Left lung (tissue), 10 donors: ENCODE measurements around the gene FTO. TPM values are rescaled to one million over a fixed set of nuclear protein-coding genes. Genes with fewer than 3 reads are reported as not detected.

Experiments
- ATAC-seq: fragments of 200-7000 bp; cut with Tn5 transposase; one replicate; pipeline ENCODE4 v1.9.1; 2020; ENCODE audit warnings: moderate library complexity
- DNase-seq, 4 donors: peaks; one replicate each; pipeline ENCODE4 v3.0.0-alpha.2; 2013 to 2020
- H3K27ac ChIP-seq, 2 donors: fragments of 200-600 bp; sonication (generic) in 1 of 2; one replicate each; pipeline versions ENCODE4 v1.5.0 to v1.8.0; 2020 to 2021
- H3K27me3 ChIP-seq, 2 donors: fragments of 200-600 bp; sonication (generic) in 1 of 2; one replicate each; pipeline versions ENCODE4 v1.5.0 to v1.8.0; 2020 to 2021
- H3K36me3 ChIP-seq, 2 donors: fragments of 200-600 bp; sonication (generic) in 1 of 2; one replicate each; pipeline versions ENCODE4 v1.5.0 to v1.8.0; 2020 to 2021
- H3K4me1 ChIP-seq, 2 donors: fragments of 200-600 bp; one replicate each; pipeline ENCODE4 v1.8.0; 2021
- H3K4me3 ChIP-seq, 2 donors: fragments of 200-600 bp; sonication (generic) in 1 of 2; one replicate each; pipeline versions ENCODE4 v1.5.0 to v1.8.0; 2020 to 2021; ENCODE audit warnings: mild to moderate bottlenecking in 1 of 2
- H3K9me3 ChIP-seq, 2 donors: fragments of 200-600 bp; sonication (generic) in 1 of 2; one replicate each; pipeline versions ENCODE4 v1.5.0 to v1.8.0; 2020 to 2021
- intact Hi-C, 2 donors: fragments of 100-400 bp; cut with DNase I; formaldehyde crosslinking; loops; one replicate each; pipeline versions ENCODE4 v1.11.2 to v1.14.2; 2022
- polyA plus RNA-seq, 6 donors: library from polyadenylated mRNA; unstranded; fragments of 120-200 nt; gene quantifications; one replicate each; pipeline ENCODE4 v1.2.1, GENCODE V29; 2013; ENCODE audit not compliant: insufficient read length in 6 of 6
- total RNA-seq, 2 donors: library from RNA; stranded (reverse); fragmentation: NEBNext Ultra II Directional; extraction: Animal tissue kit (Norgen Biotek cat#: 25700); gene quantifications; one replicate each; pipeline ENCODE4 v1.2.1, GENCODE V29; 2021
- TF ChIP-seq, protein P1 (sequence below), 2 donors: fragments of 200-600 bp; sonication (generic) in 1 of 2; IDR thresholded peaks; one replicate each; pipeline versions ENCODE4 v1.5.0 to v1.8.0; 2021; ENCODE audit warnings: antibody characterized with exemption in 2 of 2
- donor health status: DM: no; HTN: yes; CAD: no.
- donor health status: DM: no; HTN: no; CAD: no.

Gene FTO
- total and polyA plus RNA-seq, 8 donors = 69.0 to 99.6 (median 90.7) TPM

DNA sequence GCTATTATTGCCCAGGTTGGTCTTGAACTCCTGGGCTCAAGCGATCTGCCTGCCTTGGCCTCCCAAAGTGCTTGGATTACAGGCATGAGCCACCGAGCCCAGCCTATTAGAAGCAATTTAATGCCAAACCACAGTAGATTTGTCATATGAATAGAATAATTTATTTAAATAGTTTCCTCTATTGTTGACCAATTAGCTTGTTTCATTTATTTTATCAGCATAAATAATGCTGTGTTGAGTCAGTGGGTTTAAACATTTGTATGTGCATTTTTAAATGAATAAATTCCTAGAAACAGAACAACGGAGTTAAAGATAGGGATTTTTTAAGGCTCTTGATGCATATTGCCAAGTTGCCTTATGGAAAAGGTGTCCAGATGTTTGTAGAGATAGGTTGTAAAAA, 26.7 kb downstream of the FTO start:
- H3K27me3 ChIP-seq = no peaks in the 10 kb centered on the region
- no peak for ATAC-seq
- no peak overlapping the region for H3K27ac ChIP-seq
- DNase-seq = no peak
- H3K4me3 ChIP-seq = no peak overlapping the region
- intact Hi-C loops = no loop called here
- TF ChIP-seq, protein P1, sequence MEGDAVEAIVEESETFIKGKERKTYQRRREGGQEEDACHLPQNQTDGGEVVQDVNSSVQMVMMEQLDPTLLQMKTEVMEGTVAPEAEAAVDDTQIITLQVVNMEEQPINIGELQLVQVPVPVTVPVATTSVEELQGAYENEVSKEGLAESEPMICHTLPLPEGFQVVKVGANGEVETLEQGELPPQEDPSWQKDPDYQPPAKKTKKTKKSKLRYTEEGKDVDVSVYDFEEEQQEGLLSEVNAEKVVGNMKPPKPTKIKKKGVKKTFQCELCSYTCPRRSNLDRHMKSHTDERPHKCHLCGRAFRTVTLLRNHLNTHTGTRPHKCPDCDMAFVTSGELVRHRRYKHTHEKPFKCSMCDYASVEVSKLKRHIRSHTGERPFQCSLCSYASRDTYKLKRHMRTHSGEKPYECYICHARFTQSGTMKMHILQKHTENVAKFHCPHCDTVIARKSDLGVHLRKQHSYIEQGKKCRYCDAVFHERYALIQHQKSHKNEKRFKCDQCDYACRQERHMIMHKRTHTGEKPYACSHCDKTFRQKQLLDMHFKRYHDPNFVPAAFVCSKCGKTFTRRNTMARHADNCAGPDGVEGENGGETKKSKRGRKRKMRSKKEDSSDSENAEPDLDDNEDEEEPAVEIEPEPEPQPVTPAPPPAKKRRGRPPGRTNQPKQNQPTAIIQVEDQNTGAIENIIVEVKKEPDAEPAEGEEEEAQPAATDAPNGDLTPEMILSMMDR (IDR thresholded peaks at IDR 0.05) = no peak
- no peaks in the 10 kb centered on the region for H3K9me3 ChIP-seq
- H3K36me3 ChIP-seq = no peaks in the 10 kb centered on the region
- H3K4me1 ChIP-seq = peaks cover 0 to 12% of the 10 kb centered on the region in 2 donors

DNA sequence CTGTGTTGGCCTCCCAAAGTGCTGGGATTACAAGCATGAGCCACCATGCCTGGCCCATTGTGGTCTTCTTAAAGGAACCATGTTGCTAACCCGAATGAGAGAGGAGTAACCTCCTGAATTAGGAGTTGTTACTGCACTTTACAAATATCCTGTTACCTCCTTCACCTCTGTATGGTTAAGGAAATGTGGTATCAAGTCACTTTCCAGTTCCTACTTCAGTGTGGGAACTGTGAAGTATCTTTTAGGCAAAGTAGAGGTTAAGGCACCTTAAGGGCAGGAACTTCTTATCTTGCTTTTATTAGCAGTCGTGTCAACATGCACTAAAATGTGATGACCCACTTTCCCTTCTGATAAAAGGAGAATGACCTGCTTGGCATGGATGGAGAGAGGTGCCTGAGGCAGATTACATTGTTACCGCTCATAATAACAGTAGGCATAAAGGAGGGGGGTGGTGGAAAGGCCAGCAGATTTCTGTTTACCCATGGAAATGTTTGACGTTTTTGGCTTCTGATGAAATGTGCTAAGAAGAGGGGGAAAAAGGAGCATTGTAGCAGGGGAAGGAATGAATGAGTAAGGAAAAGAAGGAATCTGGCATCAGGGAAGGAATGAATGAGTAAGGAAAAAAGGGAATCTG, 28.5 kb downstream of the FTO start:
- Histone ChIP-seq H3K27ac (no peak overlapping the region), H3K27me3 (no peaks in the 10 kb centered on the region), H3K4me3 (no peak overlapping the region), H3K36me3 (no peaks in the 10 kb centered on the region), H3K4me1 (peaks cover 0 to 12% of the 10 kb centered on the region in 2 donors), H3K9me3 (no peaks in the 10 kb centered on the region)
- peak; percentile 82 for ATAC-seq
- TF ChIP-seq, protein P1 (IDR thresholded peaks at IDR 0.05) = no peak
- DNase-seq = no peak
- intact Hi-C loops = no loop called here

DNA sequence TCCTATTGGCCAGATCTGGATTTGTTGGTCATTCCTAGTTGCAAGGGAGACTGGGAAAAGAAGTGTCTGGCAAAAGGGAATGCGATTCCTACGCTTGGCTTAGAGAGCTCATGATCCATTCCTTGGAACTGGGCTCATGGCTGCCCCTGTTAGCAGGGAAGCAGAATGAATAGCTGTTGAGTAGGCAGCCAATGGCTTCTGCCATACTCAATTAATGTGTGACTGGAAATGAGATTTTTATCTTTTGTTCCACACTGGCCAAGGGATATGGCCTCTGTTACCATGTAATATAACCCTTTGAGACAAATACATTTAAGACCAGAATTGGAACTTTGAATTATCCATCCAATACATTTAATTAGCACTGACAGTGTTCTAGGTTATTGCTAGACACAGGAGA, 31.0 kb downstream of the FTO start:
- intact Hi-C loops = no loop called here
- TF ChIP-seq, protein P1 (IDR thresholded peaks at IDR 0.05) = no peak
- no peak for ATAC-seq

DNA sequence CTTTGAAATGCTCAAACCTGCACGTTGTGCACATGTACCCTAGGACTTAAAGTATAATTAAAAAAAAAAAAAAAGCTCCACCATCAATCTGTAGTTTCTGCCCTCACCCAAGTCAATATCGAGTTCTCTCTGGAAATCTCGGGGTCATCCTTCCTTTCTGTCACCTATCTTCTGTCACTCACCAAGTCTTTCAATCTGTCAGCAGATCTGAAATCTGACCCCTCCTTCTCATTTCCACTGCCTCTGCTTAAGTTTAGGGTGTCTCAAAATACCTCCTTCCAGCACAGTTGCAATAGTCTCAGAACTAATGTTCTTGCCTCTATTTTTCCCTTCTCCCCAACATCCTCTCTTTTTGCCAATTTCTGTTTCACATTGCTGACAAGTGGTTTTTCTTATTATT, 32.3 kb downstream of the FTO start:
- TF ChIP-seq, protein P1 (IDR thresholded peaks at IDR 0.05) = no peak
- H3K4me3 ChIP-seq = no peak overlapping the region
- peaks cover 0 to 12% of the 10 kb centered on the region in 2 donors for H3K4me1 ChIP-seq
- no peak for DNase-seq
- no peaks in the 10 kb centered on the region for H3K36me3 ChIP-seq
- intact Hi-C loops = no loop called here
- H3K27ac ChIP-seq = no peak overlapping the region
- no peaks in the 10 kb centered on the region for H3K27me3 ChIP-seq
- no peaks in the 10 kb centered on the region for H3K9me3 ChIP-seq
- ATAC-seq = no peak

More for the DNA sequence above, 31.0 kb downstream of the FTO start:
- H3K4me1 ChIP-seq = peaks cover 0 to 12% of the 10 kb centered on the region in 2 donors
- DNase-seq = no peak
- no peaks in the 10 kb centered on the region for H3K9me3 ChIP-seq
- no peaks in the 10 kb centered on the region for H3K27me3 ChIP-seq
- no peak overlapping the region for H3K4me3 ChIP-seq
- H3K27ac ChIP-seq = no peak overlapping the region
- no peaks in the 10 kb centered on the region for H3K36me3 ChIP-seq

DNA sequence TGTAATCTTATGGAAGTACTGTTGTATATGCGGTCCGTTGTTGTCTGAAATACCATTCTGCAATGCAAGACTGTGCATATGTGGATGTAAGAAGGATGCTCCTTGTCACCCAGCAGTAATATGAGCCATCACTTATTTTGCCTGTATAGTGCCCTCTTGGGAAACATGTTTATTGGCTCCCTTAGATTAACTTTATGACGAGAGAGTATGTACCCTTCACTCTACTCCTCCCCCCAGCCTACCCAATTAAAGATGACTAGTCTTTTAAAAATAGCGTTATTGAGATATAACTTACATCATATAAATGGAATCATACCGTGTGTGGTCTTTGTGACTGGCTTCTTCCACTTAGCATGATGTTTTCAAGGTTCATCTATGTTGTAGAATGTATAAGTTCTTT, 33.6 kb downstream of the FTO start:
- peaks cover 0 to 6% of the 10 kb centered on the region in 2 donors for H3K4me1 ChIP-seq
- H3K27ac ChIP-seq = no peak overlapping the region
- no peaks in the 10 kb centered on the region for H3K9me3 ChIP-seq
- no peak for DNase-seq
- no peak for ATAC-seq
- H3K27me3 ChIP-seq = no peaks in the 10 kb centered on the region
- intact Hi-C loops = no loop called here
- H3K4me3 ChIP-seq = no peak overlapping the region
- TF ChIP-seq, protein P1 (IDR thresholded peaks at IDR 0.05) = no peak
- no peaks in the 10 kb centered on the region for H3K36me3 ChIP-seq
